Left lung (tissue), 10 donors: ENCODE measurements around the gene CLMN. TPM values are rescaled to one million over a fixed set of nuclear protein-coding genes. Genes with fewer than 3 reads are reported as not detected.

Experiments used
- ATAC-seq: fragments of 200-7000 bp; cut with Tn5 transposase; one replicate; pipeline ENCODE4 v1.9.1; 2020; ENCODE audit warnings: moderate library complexity
- DNase-seq, 4 donors: peaks; one replicate each; pipeline ENCODE4 v3.0.0-alpha.2; 2013 to 2020
- H3K27ac ChIP-seq, 2 donors: fragments of 200-600 bp; sonication (generic) in 1 of 2; one replicate each; pipeline versions ENCODE4 v1.5.0 to v1.8.0; 2020 to 2021
- H3K27me3 ChIP-seq, 2 donors: fragments of 200-600 bp; sonication (generic) in 1 of 2; one replicate each; pipeline versions ENCODE4 v1.5.0 to v1.8.0; 2020 to 2021
- H3K36me3 ChIP-seq, 2 donors: fragments of 200-600 bp; sonication (generic) in 1 of 2; one replicate each; pipeline versions ENCODE4 v1.5.0 to v1.8.0; 2020 to 2021
- H3K4me1 ChIP-seq, 2 donors: fragments of 200-600 bp; one replicate each; pipeline ENCODE4 v1.8.0; 2021
- H3K4me3 ChIP-seq, 2 donors: fragments of 200-600 bp; sonication (generic) in 1 of 2; one replicate each; pipeline versions ENCODE4 v1.5.0 to v1.8.0; 2020 to 2021; ENCODE audit warnings: mild to moderate bottlenecking in 1 of 2
- H3K9me3 ChIP-seq, 2 donors: fragments of 200-600 bp; sonication (generic) in 1 of 2; one replicate each; pipeline versions ENCODE4 v1.5.0 to v1.8.0; 2020 to 2021
- CTCF ChIP-seq, 2 donors: fragments of 200-600 bp; sonication (generic) in 1 of 2; IDR thresholded peaks; one replicate each; pipeline versions ENCODE4 v1.5.0 to v1.8.0; 2021; ENCODE audit warnings: antibody characterized with exemption in 2 of 2
- intact Hi-C, 2 donors: fragments of 100-400 bp; cut with DNase I; formaldehyde crosslinking; loops; one replicate each; pipeline versions ENCODE4 v1.11.2 to v1.14.2; 2022
- polyA plus RNA-seq, 6 donors: library from polyadenylated mRNA; unstranded; fragments of 120-200 nt; gene quantifications; one replicate each; pipeline ENCODE4 v1.2.1, GENCODE V29; 2013; ENCODE audit not compliant: insufficient read length in 6 of 6
- total RNA-seq, 2 donors: library from RNA; stranded (reverse); fragmentation: NEBNext Ultra II Directional; extraction: Animal tissue kit (Norgen Biotek cat#: 25700); gene quantifications; one replicate each; pipeline ENCODE4 v1.2.1, GENCODE V29; 2021
- donor health status: DM: no; HTN: yes; CAD: no.
- donor health status: DM: no; HTN: no; CAD: no.

Gene CLMN
- total and polyA plus RNA-seq, 8 donors: 10.3 to 30.0 (median 12.6) TPM

GRCh38 chr14:95237121-95237957, 82.4 kb downstream of the CLMN start:
- Histone ChIP-seq H3K4me1 (no peaks in the 10 kb centered on the region), H3K4me3 (no peak overlapping the region), H3K27me3 (no peaks in the 10 kb centered on the region), H3K27ac (no peak overlapping the region), H3K36me3 (no peaks in the 10 kb centered on the region), H3K9me3 (no peaks in the 10 kb centered on the region)
- ATAC-seq (no peak), DNase-seq (no peak)
- TF ChIP-seq CTCF (IDR thresholded peaks at IDR 0.05): no peak
- intact Hi-C loops: no loop called here

- Histone ChIP-seq H3K27me3 (no peaks in the 10 kb centered on the region), H3K4me3 (no peak overlapping the region), H3K9me3 (no peaks in the 10 kb centered on the region), H3K4me1 (no peaks in the 10 kb centered on the region), H3K36me3 (no peaks in the 10 kb centered on the region), H3K27ac (no peak overlapping the region)
- ATAC-seq (no peak), DNase-seq (no peak)
- intact Hi-C loops: no loop called here
- TF ChIP-seq CTCF (IDR thresholded peaks at IDR 0.05): no peak
Observed at GRCh38 chr14:95236221-95236620, 83.5 kb downstream of the CLMN start.

GRCh38 chr14:95235767-95236166, 83.9 kb downstream of the CLMN start:
- Histone ChIP-seq H3K9me3 (no peaks in the 10 kb centered on the region), H3K4me3 (no peak overlapping the region), H3K4me1 (no peaks in the 10 kb centered on the region), H3K27me3 (no peaks in the 10 kb centered on the region), H3K27ac (no peak overlapping the region), H3K36me3 (no peaks in the 10 kb centered on the region)
- intact Hi-C loops: no loop called here
- TF ChIP-seq CTCF (IDR thresholded peaks at IDR 0.05): no peak
- DNase-seq (no peak), ATAC-seq (no peak)

GRCh38 chr14:95235351-95235750, 84.4 kb downstream of the CLMN start:
- intact Hi-C loops: no loop called here
- ATAC-seq: no peak
- no peak overlapping the region for H3K27ac ChIP-seq
- H3K9me3 ChIP-seq: no peaks in the 10 kb centered on the region
- H3K36me3 ChIP-seq: no peaks in the 10 kb centered on the region
- no peak for DNase-seq
- H3K4me1 ChIP-seq: no peaks in the 10 kb centered on the region
- H3K27me3 ChIP-seq: no peaks in the 10 kb centered on the region
- no peak overlapping the region for H3K4me3 ChIP-seq
- no peak for TF ChIP-seq CTCF (IDR thresholded peaks at IDR 0.05)

- Histone ChIP-seq H3K36me3 (no peaks in the 10 kb centered on the region), H3K27ac (no peak overlapping the region), H3K4me3 (no peak overlapping the region), H3K27me3 (no peaks in the 10 kb centered on the region), H3K9me3 (no peaks in the 10 kb centered on the region), H3K4me1 (no peaks in the 10 kb centered on the region)
- no peak for TF ChIP-seq CTCF (IDR thresholded peaks at IDR 0.05)
- peak; percentile 67 for ATAC-seq
- DNase-seq: no peak
- intact Hi-C loops: no loop called here
Observed at GRCh38 chr14:95234426-95234825, 85.3 kb downstream of the CLMN start.
